ENCODE measurements around the gene CCZ1. TPM values are rescaled to one million over a fixed set of nuclear protein-coding genes. Genes with fewer than 3 reads are reported as not detected.
"Not testable (repeated sequence)": the region's sequence is repeated elsewhere in the genome, so short reads cannot be mapped to it uniquely, and the experiment has no call there.

Gene CCZ1
- polyA plus RNA-seq, 3 donors, result 43.8 to 74.6 (median 72.8) TPM

DNA sequence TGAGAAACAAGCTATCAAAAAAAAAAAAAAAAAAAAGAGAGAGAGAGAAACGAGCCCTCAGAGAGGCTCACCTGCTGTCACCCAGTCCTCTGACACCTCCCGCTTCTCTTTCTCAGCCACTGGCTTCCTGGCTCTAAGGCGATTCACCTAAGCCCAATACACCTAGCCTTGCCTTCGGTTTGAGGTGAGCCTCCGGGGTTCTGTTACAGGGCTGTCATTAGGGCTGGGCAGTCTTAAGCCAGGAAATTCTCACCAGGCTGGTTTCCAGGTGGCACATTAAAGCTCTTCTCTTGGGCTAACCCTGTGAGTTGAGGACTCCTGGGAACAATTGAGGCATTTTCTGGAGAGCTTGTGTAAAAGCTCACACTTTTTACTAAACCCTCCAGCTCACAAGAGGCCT lies 10.5 kb upstream of the CCZ1 start:
- H3K4me3 ChIP-seq (replicated peaks in 1 of 3; ENCODE audit: low read depth in 2 of 3, low read length in 3 of 3); H3K27ac Mint-ChIP-seq; H3K4me1 Mint-ChIP-seq; DNase-seq; H4K20me1 ChIP-seq (ENCODE audit: insufficient read depth, low read length); H3K9me3 ChIP-seq (replicated peaks in 1 of 2; ENCODE audit: control insufficient read depth in 1 of 2, insufficient read depth in 1 of 2, low read length in 2 of 2); H3K4me2 ChIP-seq (replicated peaks; ENCODE audit: extremely low read depth, low read length, poor library complexity, severe bottlenecking); H3K27me3 ChIP-seq (ENCODE audit: control insufficient read depth in 2 of 2, insufficient read depth in 2 of 2, low read length in 2 of 2); H3K27ac ChIP-seq (ENCODE audit: low read depth in 1 of 2, low read length in 2 of 2); H3K9me3 Mint-ChIP-seq; H3K4me3 Mint-ChIP-seq; H3K36me3 Mint-ChIP-seq; H3K27me3 Mint-ChIP-seq (ENCODE audit: low read depth in 3 of 3); intact Hi-C loops (cut with micrococcal nuclease); H3K36me3 ChIP-seq (replicated peaks in 1 of 2; ENCODE audit: control insufficient read depth in 1 of 2, insufficient read depth in 2 of 2, low read length in 2 of 2); H2AFZ ChIP-seq (ENCODE audit: insufficient read depth, low read depth, low read length, poor library complexity, severe bottlenecking); H3K79me2 ChIP-seq (ENCODE audit: insufficient read depth, low read length); H3K9ac ChIP-seq (ENCODE audit: insufficient read depth, low read length, poor library complexity, severe bottlenecking); H3K4me1 ChIP-seq (ENCODE audit: control insufficient read depth in 1 of 2, insufficient read depth in 2 of 2, low read length in 2 of 2): not testable (repeated sequence)
- WGBS (ENCODE audit: insufficient coverage), result 89% methylated on average over 4 of the region's 5 CpGs

DNA sequence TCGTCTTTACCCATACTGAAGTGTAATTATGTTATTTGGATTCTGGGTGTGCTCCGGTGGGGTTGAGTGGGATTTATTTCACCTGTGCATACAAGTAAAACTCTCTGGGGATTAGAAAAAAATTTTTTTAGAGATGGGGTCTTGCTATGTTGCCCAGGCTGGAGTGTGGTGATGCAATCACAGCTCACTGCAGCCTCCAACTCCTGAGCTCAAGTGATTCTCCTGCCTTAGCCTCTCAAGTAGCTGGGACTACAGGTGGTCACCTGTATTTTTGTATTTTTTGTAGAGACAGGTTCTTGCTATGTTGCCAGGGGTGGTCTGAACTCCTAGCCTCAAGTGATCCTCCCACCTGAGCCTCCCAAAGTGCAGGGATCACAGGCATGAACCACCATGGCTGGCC lies 8.3 kb upstream of the CCZ1 start:
- H3K9me3 ChIP-seq (replicated peaks in 1 of 2; ENCODE audit: control insufficient read depth in 1 of 2, insufficient read depth in 1 of 2, low read length in 2 of 2); H3K36me3 Mint-ChIP-seq; H3K36me3 ChIP-seq (replicated peaks in 1 of 2; ENCODE audit: control insufficient read depth in 1 of 2, insufficient read depth in 2 of 2, low read length in 2 of 2); H3K4me2 ChIP-seq (replicated peaks; ENCODE audit: extremely low read depth, low read length, poor library complexity, severe bottlenecking); H2AFZ ChIP-seq (ENCODE audit: insufficient read depth, low read depth, low read length, poor library complexity, severe bottlenecking); DNase-seq; H4K20me1 ChIP-seq (ENCODE audit: insufficient read depth, low read length); H3K9ac ChIP-seq (ENCODE audit: insufficient read depth, low read length, poor library complexity, severe bottlenecking); H3K9me3 Mint-ChIP-seq; H3K4me3 ChIP-seq (replicated peaks in 1 of 3; ENCODE audit: low read depth in 2 of 3, low read length in 3 of 3); H3K27me3 ChIP-seq (ENCODE audit: control insufficient read depth in 2 of 2, insufficient read depth in 2 of 2, low read length in 2 of 2); H3K4me3 Mint-ChIP-seq; H3K27ac ChIP-seq (ENCODE audit: low read depth in 1 of 2, low read length in 2 of 2); intact Hi-C loops (cut with micrococcal nuclease); H3K79me2 ChIP-seq (ENCODE audit: insufficient read depth, low read length); H3K4me1 ChIP-seq (ENCODE audit: control insufficient read depth in 1 of 2, insufficient read depth in 2 of 2, low read length in 2 of 2); H3K27me3 Mint-ChIP-seq (ENCODE audit: low read depth in 3 of 3); H3K4me1 Mint-ChIP-seq; H3K27ac Mint-ChIP-seq: not testable (repeated sequence)
- WGBS (ENCODE audit: insufficient coverage), result no CpG with 5 or more reads among the region's 2 CpGs

DNA sequence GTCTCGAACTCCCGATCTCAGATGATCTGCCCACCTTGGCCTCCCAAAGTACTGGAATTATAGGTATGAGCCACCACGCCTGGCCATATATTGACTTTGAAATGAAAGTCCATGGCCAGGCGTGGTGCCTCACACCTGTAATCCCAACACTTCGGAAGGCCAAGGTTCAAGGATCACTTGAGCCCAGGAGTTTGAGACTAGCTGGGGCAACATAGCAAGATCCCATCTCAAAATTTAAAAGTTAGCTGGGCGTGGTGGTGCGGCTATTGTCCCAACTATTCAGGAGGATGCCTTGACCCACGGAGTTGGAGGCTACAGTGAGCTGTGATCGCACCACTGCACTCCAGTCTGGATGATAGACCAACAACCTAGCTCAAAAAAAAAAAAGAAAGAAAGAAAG lies 6.0 kb upstream of the CCZ1 start:
- Histone ChIP-seq H3K4me3 (replicated peaks in 1 of 3; ENCODE audit: low read depth in 2 of 3, low read length in 3 of 3) (no peak overlapping the region), H3K4me1 (ENCODE audit: control insufficient read depth in 1 of 2, insufficient read depth in 2 of 2, low read length in 2 of 2) (no peaks in the 10 kb centered on the region), H4K20me1 (ENCODE audit: insufficient read depth, low read length) (no peaks in the 10 kb centered on the region), H3K4me2 (replicated peaks; ENCODE audit: extremely low read depth, low read length, poor library complexity, severe bottlenecking) (no peak overlapping the region), H3K79me2 (ENCODE audit: insufficient read depth, low read length) (no peaks in the 10 kb centered on the region), H3K9me3 (replicated peaks in 1 of 2; ENCODE audit: control insufficient read depth in 1 of 2, insufficient read depth in 1 of 2, low read length in 2 of 2) (no peaks in the 10 kb centered on the region), H3K36me3 (replicated peaks in 1 of 2; ENCODE audit: control insufficient read depth in 1 of 2, insufficient read depth in 2 of 2, low read length in 2 of 2) (no peaks in the 10 kb centered on the region), H3K9ac (ENCODE audit: insufficient read depth, low read length, poor library complexity, severe bottlenecking) (no peak overlapping the region), H2AFZ (ENCODE audit: insufficient read depth, low read depth, low read length, poor library complexity, severe bottlenecking) (no peak overlapping the region), H3K27ac (ENCODE audit: low read depth in 1 of 2, low read length in 2 of 2) (no peak overlapping the region), H3K27me3 (ENCODE audit: control insufficient read depth in 2 of 2, insufficient read depth in 2 of 2, low read length in 2 of 2) (no peaks in the 10 kb centered on the region)
- peaks cover 0 to 7% (median 2%) of the 10 kb centered on the region in 3 donors for H3K27me3 Mint-ChIP-seq (ENCODE audit: low read depth in 3 of 3)
- no peak overlapping the region for H3K27ac Mint-ChIP-seq
- WGBS (ENCODE audit: insufficient coverage), result 98% methylated on average over 7 of the region's 9 CpGs
- TF ChIP-seq, protein P1, sequence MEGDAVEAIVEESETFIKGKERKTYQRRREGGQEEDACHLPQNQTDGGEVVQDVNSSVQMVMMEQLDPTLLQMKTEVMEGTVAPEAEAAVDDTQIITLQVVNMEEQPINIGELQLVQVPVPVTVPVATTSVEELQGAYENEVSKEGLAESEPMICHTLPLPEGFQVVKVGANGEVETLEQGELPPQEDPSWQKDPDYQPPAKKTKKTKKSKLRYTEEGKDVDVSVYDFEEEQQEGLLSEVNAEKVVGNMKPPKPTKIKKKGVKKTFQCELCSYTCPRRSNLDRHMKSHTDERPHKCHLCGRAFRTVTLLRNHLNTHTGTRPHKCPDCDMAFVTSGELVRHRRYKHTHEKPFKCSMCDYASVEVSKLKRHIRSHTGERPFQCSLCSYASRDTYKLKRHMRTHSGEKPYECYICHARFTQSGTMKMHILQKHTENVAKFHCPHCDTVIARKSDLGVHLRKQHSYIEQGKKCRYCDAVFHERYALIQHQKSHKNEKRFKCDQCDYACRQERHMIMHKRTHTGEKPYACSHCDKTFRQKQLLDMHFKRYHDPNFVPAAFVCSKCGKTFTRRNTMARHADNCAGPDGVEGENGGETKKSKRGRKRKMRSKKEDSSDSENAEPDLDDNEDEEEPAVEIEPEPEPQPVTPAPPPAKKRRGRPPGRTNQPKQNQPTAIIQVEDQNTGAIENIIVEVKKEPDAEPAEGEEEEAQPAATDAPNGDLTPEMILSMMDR (IDR thresholded peaks at IDR 0.05), result no peak
- intact Hi-C loops (cut with micrococcal nuclease), result no loop called here
- no peaks in the 10 kb centered on the region for H3K9me3 Mint-ChIP-seq
- no peaks in the 10 kb centered on the region for H3K36me3 Mint-ChIP-seq
- H3K4me1 Mint-ChIP-seq, result no peaks in the 10 kb centered on the region
- no peak for DNase-seq
- no peak overlapping the region for H3K4me3 Mint-ChIP-seq

- H3K4me3 ChIP-seq (replicated peaks in 1 of 3; ENCODE audit: low read depth in 2 of 3, low read length in 3 of 3); H3K79me2 ChIP-seq (ENCODE audit: insufficient read depth, low read length); H3K4me2 ChIP-seq (replicated peaks; ENCODE audit: extremely low read depth, low read length, poor library complexity, severe bottlenecking); DNase-seq; intact Hi-C loops (cut with micrococcal nuclease); H3K36me3 ChIP-seq (replicated peaks in 1 of 2; ENCODE audit: control insufficient read depth in 1 of 2, insufficient read depth in 2 of 2, low read length in 2 of 2); H3K4me1 Mint-ChIP-seq; H3K27me3 Mint-ChIP-seq (ENCODE audit: low read depth in 3 of 3); H3K27me3 ChIP-seq (ENCODE audit: control insufficient read depth in 2 of 2, insufficient read depth in 2 of 2, low read length in 2 of 2); H3K9me3 ChIP-seq (replicated peaks in 1 of 2; ENCODE audit: control insufficient read depth in 1 of 2, insufficient read depth in 1 of 2, low read length in 2 of 2); H3K36me3 Mint-ChIP-seq; H4K20me1 ChIP-seq (ENCODE audit: insufficient read depth, low read length); H2AFZ ChIP-seq (ENCODE audit: insufficient read depth, low read depth, low read length, poor library complexity, severe bottlenecking); H3K9ac ChIP-seq (ENCODE audit: insufficient read depth, low read length, poor library complexity, severe bottlenecking); H3K4me1 ChIP-seq (ENCODE audit: control insufficient read depth in 1 of 2, insufficient read depth in 2 of 2, low read length in 2 of 2); H3K27ac ChIP-seq (ENCODE audit: low read depth in 1 of 2, low read length in 2 of 2); H3K4me3 Mint-ChIP-seq; H3K9me3 Mint-ChIP-seq; H3K27ac Mint-ChIP-seq: not testable (repeated sequence)
- 80% methylated on average over 1 of the region's 13 CpGs for WGBS (ENCODE audit: insufficient coverage)
Measured at GRCh38 chr7:5897369-5897919, 1.1 kb upstream of the CCZ1 start.
